Fibroblast of lung (primary cell): ENCODE data around the gene WSCD2. TPM values are rescaled to one million over a fixed set of nuclear protein-coding genes. Genes with fewer than 3 reads are reported as not detected.

ENCODE experiments used
- DNase-seq, 2 donors: peaks; one replicate each; pipeline versions ENCODE4 v3.0.0 to v3.0.0-alpha.2; 2010; ENCODE audit warnings: low read depth in 2 of 2
- H2AFZ ChIP-seq: 2 replicates; pipeline ENCODE4 v1.5.1; 2012; ENCODE audit warnings: low read length, control low read depth, inconsistent platforms
- H3K27ac ChIP-seq: 2 replicates; pipeline ENCODE4 v1.5.1; 2011; ENCODE audit warnings: low read length, control low read depth; ENCODE audit not compliant: insufficient read depth
- H3K27me3 ChIP-seq: 2 replicates; pipeline ENCODE4 v1.5.1; 2011; ENCODE audit warnings: mild to moderate bottlenecking, low read length; ENCODE audit not compliant: control insufficient read depth, insufficient read depth
- H3K36me3 ChIP-seq: 2 replicates; pipeline ENCODE4 v1.5.1; 2011; ENCODE audit warnings: low read length; ENCODE audit not compliant: control insufficient read depth, insufficient read depth
- H3K4me1 ChIP-seq: 2 replicates; pipeline ENCODE4 v1.5.1; 2011; ENCODE audit warnings: low read length; ENCODE audit not compliant: control insufficient read depth, insufficient read depth; ENCODE audit errors: extremely low read depth
- H3K4me2 ChIP-seq: 2 replicates; pipeline ENCODE4 v1.5.1; 2011; ENCODE audit warnings: low read length, control low read depth; ENCODE audit not compliant: insufficient read depth; ENCODE audit errors: extremely low read depth
- H3K4me3 ChIP-seq, 4 experiments: fragments of 200-600 bp in 1 of 4; sonication (generic) in 1 of 4; replicated peaks in 1 of 4; 2 replicates each; pipeline ENCODE4 v1.5.1; 2011 to 2016; ENCODE audit warnings: low read length in 4 of 4, low read depth in 3 of 4, mild to moderate bottlenecking in 3 of 4, control low read depth in 2 of 4, inconsistent platforms in 1 of 4, mixed read lengths in 1 of 4; ENCODE audit not compliant: insufficient read depth in 1 of 4; ENCODE audit errors: control extremely low read depth in 1 of 4
- H3K79me2 ChIP-seq: 2 replicates; pipeline ENCODE4 v1.5.1; 2012; ENCODE audit warnings: mild to moderate bottlenecking, low read length, inconsistent platforms; ENCODE audit not compliant: control insufficient read depth, insufficient read depth
- H3K9ac ChIP-seq: 2 replicates; pipeline ENCODE4 v1.5.1; 2011; ENCODE audit warnings: mild to moderate bottlenecking, low read length, control low read depth; ENCODE audit not compliant: insufficient read depth
- H3K9me3 ChIP-seq: 2 replicates; pipeline ENCODE4 v1.5.1; 2012; ENCODE audit warnings: low read depth, low read length; ENCODE audit not compliant: control insufficient read depth, insufficient read depth
- H4K20me1 ChIP-seq: 2 replicates; pipeline ENCODE4 v1.5.1; 2011; ENCODE audit warnings: low read length; ENCODE audit not compliant: control insufficient read depth, insufficient read depth; ENCODE audit errors: extremely low read depth
- EZH2 ChIP-seq: IDR thresholded peaks from 2 replicates; pipeline ENCODE4 v1.5.1; 2012; ENCODE audit warnings: low read length, control low read depth, mild to moderate bottlenecking; ENCODE audit errors: missing control alignments
- polyA plus RNA-seq, 2 donors: library from polyadenylated mRNA; depleted of rRNA in 1 of 2; stranded (reverse) in 1 of 2; unstranded in 1 of 2; fragments of >200 nt; gene quantifications; 2 replicates each; pipeline ENCODE4 v1.2.1, GENCODE V29; 2011 to 2012; ENCODE audit warnings: missing spikeins in 1 of 2
- total RNA-seq: library from RNA; depleted of rRNA; stranded (reverse); fragments of >200 nt; gene quantifications from 2 replicates; pipeline ENCODE4 v1.2.1, GENCODE V29; 2014
- TF ChIP-seq, protein P1 (sequence below), 2 donors: IDR thresholded peaks in 1 of 2; conservative IDR thresholded peaks in 1 of 2; 1 replicate in 1 of 2; 2 replicates in 1 of 2; pipeline ENCODE4 v1.5.1; 2011 to 2012; ENCODE audit warnings: low read length in 2 of 2, control low read depth in 1 of 2, inconsistent platforms in 1 of 2, low read depth in 1 of 2, mild to moderate bottlenecking in 1 of 2

Gene WSCD2
- total and polyA plus RNA-seq, 2 donors (not counting 1 experiment from before 2014, with no cell fraction given) = not detected

- Histone ChIP-seq H4K20me1 (no peaks in the 10 kb centered on the region), H3K4me1 (no peaks in the 10 kb centered on the region), H3K9ac (no peak overlapping the region), H3K27me3 (no peaks in the 10 kb centered on the region), H3K9me3 (no peaks in the 10 kb centered on the region), H2AFZ (no peak overlapping the region), H3K4me3 (no peak overlapping the region), H3K27ac (no peak overlapping the region), H3K4me2 (no peak overlapping the region), H3K79me2 (no peaks in the 10 kb centered on the region), H3K36me3 (no peaks in the 10 kb centered on the region)
- TF ChIP-seq, protein P1, sequence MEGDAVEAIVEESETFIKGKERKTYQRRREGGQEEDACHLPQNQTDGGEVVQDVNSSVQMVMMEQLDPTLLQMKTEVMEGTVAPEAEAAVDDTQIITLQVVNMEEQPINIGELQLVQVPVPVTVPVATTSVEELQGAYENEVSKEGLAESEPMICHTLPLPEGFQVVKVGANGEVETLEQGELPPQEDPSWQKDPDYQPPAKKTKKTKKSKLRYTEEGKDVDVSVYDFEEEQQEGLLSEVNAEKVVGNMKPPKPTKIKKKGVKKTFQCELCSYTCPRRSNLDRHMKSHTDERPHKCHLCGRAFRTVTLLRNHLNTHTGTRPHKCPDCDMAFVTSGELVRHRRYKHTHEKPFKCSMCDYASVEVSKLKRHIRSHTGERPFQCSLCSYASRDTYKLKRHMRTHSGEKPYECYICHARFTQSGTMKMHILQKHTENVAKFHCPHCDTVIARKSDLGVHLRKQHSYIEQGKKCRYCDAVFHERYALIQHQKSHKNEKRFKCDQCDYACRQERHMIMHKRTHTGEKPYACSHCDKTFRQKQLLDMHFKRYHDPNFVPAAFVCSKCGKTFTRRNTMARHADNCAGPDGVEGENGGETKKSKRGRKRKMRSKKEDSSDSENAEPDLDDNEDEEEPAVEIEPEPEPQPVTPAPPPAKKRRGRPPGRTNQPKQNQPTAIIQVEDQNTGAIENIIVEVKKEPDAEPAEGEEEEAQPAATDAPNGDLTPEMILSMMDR (conservative IDR thresholded peaks at IDR 0.05 in 1 of 2, IDR thresholded peaks at IDR 0.05 in 1 of 2; ENCODE audit: low read depth in 1 of 2, low read length in 2 of 2) = no peak
- no peak for TF ChIP-seq EZH2
- DNase-seq = no peak
Observed at GRCh38 chr12:108255252-108255602, 126.1 kb downstream of the WSCD2 start.

DNA sequence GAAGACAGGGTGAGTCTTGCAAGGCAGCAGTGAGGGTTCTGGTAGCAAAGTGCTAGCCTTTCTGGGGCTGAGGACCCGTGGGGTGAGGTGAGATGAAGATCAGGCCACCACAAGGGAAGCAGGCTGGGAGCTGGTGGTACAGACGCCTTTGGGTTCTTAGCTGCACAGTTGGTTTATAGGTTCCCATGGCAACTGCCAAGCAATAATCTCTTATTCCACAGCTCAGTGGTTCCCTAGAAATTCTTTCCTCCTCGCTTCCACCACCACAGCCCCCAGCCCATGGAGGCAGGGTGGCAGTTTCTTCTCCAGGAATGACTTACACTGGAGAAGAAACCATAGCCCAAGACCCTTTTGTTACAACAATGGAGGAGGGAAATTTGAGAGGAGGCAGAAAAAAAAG, 127.9 kb downstream of the WSCD2 start:
- H3K4me3 ChIP-seq = no peak overlapping the region
- no peak for TF ChIP-seq EZH2
- TF ChIP-seq, protein P1 (conservative IDR thresholded peaks at IDR 0.05 in 1 of 2, IDR thresholded peaks at IDR 0.05 in 1 of 2; ENCODE audit: low read depth in 1 of 2, low read length in 2 of 2) = no peak
- no peaks in the 10 kb centered on the region for H3K9me3 ChIP-seq

GRCh38 chr12:108257610-108258106, 128.6 kb downstream of the WSCD2 start:
- no peak overlapping the region for H3K27ac ChIP-seq
- DNase-seq = no peak
- no peak for TF ChIP-seq EZH2
- H3K4me2 ChIP-seq = no peak overlapping the region
- H3K36me3 ChIP-seq = no peaks in the 10 kb centered on the region
- no peak overlapping the region for H3K4me3 ChIP-seq
- no peak overlapping the region for H2AFZ ChIP-seq
- H3K79me2 ChIP-seq = no peaks in the 10 kb centered on the region
- no peaks in the 10 kb centered on the region for H3K4me1 ChIP-seq
- H4K20me1 ChIP-seq = no peaks in the 10 kb centered on the region
- no peaks in the 10 kb centered on the region for H3K27me3 ChIP-seq
- no peak overlapping the region for H3K9ac ChIP-seq
- H3K9me3 ChIP-seq = no peaks in the 10 kb centered on the region

More for the DNA sequence above, 127.9 kb downstream of the WSCD2 start:
- Histone ChIP-seq H2AFZ (no peak overlapping the region), H4K20me1 (no peaks in the 10 kb centered on the region), H3K27ac (no peak overlapping the region), H3K79me2 (no peaks in the 10 kb centered on the region), H3K27me3 (no peaks in the 10 kb centered on the region), H3K9ac (no peak overlapping the region), H3K36me3 (no peaks in the 10 kb centered on the region), H3K4me1 (no peaks in the 10 kb centered on the region), H3K4me2 (no peak overlapping the region)
- DNase-seq = no peak
